Fibroblast of the conjunctiva (primary cell): Measurements from ENCODE around the gene RNF212.
"Not testable (repeated sequence)": the region's sequence is repeated elsewhere in the genome, so short reads cannot be mapped to it uniquely, and the experiment has no call there.

Source experiments
- DNase-seq: peaks from one replicate; pipeline ENCODE4 v3.0.0-alpha.2; 2010; ENCODE audit warnings: low read depth

RNF212 gene

DNA sequence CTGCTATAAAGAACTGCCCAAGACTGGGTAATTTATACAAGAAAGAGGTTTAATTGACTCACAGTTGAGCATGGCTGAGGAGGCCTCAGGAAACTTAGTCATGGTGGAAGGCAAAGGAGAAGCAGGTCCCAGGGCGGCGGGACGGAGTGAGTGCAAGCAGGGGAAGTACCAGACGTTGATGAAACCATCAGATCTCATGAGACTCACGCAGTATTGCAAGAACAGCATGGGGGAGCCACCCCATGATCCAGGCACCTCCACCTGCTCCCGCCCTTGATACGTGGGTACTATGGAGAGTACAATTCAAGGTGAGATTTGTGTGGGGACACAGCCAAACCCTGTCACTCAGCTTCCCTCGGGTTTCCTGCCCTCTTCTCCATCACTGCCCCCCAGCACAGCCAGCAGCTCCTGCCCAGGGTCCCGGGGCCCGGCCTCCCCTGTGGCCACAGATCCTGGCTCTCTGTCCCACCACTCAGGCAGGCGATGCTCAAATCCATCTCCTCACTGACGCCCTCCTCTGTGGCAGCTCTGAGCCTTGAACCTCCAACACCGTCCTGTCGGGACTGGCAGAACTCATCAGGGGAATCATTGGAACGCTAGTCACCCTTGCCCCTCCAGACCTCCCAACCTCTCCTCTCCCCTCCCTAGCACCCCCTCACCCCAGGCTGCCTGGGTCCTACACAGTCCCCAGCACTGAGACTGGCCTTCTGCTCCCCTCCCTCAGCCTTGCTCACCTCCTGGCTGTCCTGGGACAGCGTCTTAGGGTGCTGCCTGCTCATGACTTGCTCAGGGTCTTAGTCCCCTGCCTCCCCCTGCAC, 64.4 kb downstream of the RNF212 start:
- DNase-seq, result no peak

DNA sequence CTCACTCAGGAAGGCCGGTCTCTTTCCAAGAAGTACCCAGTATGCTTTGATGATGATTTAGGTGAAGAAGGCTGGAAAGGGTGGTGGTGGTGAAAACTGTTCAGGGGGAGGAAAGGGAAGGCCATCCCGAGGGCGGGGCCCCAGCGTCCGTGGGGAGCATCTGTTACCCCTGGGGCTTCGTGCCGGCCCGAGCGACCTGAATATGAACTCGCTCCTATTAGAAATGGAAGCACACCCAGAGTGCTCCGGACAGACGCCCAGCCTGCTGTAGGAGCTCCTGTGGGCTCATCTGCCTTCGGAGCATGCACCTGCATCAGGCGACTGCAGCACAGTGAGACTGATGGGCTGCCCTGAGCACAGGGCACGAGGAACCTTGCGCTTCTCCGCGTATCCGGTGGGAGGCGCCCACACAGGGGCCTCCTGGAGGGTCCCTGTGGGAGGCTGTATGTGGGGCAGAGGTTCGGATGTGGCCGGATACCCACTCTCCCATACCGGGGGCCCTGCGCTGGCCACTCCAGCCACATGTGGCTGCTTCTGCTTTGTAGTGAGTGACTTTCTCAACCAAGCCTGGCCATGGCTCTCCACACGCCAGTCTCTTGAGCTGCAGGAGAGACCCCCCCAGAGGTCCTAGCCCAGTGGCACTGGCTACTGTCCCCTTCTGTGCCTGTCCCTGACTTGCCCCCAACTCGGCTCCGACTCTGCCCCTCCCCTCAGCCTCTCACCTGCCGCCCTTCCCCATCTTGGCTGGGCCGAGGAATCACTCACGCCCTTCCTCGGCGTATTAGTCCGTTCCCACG, 65.2 kb downstream of the RNF212 start:
- no peak for DNase-seq

DNA sequence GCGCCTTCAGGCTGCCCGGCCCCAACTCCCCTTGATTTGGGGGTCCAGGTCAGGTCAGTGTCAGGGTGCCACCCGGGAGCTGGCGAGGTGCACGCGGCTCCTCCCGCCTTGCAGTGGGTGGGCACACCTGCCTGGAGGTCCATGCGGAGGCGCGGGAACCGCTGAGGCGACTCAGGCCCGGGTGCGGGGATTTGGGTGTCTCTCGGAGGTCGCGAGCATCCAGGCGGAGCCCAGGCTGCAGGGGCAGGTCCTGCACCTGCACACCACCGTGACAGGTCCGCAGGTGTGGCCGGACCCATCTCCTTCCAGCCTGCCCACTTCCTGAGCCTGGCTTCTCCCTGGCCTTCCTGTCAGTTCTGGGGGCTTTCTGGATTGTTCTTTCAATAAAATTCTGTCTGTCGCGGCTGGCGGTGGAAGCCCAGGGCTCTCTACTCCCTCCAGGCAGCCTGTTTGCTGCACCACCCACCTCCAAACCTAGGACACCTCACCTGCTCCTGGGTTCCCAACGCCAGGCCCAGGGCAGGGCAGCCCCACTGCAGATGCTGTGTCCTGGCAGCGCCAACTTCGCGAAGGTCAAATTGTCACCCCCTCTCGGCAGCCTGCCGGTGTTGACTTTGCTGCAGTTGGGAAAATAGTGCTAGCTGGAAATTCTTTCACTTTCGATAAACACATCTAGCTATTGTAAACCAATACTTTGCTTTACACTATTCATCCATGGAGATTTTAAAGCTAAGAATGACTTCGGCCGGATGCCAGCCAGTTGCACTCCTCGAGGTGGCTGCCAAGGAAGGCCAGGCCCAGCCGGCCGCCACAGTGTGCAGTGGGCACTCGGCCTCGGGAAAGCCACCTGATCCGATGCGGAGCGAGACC, 66.0 kb downstream of the RNF212 start:
- no peak for DNase-seq

DNA sequence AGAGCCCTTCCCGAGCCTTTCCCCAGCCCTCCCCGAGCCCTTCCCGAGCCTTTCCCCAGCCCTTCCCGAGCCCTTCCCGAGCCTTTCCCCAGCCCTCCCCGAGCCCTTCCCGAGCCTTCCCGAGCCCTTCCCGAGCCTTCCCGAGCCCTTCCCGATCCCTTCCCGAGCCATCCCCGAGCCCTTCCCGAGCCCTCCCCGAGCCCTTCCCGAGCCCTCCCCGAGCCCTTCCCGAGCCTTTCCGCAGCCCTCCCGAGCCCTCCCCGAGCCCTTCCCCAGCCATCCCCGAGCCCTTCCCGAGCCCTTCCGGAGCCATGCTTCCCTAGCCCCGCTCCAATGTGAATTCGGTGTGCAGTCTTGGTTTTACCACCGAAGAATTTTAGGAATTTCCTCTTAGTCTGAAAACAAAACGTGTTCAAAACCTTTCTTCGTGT, 66.8 kb downstream of the RNF212 start:
- DNase-seq, result not testable (repeated sequence)

DNA sequence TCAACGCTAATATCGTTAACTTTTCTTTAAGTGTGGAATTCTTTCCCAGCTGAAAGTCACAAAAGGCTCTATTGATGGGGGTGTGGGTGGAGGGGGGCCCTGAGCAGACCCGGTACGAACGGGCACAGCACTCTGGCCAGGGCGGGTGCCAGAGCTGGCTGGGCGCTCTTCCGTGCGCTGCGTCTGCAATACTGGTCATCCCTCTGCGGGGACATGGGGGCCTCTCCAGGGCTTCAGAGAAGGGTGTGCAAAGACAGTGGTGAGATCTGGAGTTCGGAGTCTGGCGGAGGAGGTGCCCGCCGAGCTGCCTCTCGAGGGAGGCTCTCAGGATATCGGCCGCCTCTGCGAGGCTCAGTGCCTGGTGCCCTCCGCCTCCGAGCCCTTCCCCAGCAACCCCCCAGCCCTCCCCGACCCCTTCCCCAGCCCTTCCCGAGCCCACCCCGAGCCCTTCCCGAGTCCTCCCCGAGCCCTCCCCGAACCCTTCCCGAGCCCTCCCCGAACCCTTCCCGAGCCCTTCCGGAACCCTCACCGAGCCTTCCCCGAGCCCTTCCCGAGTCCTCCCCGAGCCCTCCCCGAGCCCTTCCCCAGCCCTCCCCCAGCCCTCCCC, 67.7 kb downstream of the RNF212 start:
- DNase-seq, result no peak

DNA sequence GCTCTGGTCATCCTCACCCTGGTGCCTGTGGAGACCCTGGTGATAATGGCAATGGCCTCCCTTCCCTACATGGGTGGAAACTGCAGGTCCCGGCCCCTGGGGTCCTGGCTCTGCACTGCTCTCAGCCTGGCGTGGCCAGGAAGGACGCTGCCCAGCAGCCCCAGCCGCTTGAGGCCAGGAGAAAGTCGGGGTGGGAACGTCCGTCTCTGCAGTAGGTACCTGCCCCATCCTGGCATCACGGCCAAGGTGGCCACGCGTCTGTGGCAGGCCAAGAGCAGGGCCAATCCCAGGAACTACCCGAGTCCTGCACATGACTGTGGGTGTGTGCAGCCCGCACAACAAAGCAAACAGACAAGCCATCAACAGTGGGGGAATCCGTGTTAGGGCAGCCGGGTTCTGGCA, 68.2 kb downstream of the RNF212 start:
- DNase-seq, result no peak

DNA sequence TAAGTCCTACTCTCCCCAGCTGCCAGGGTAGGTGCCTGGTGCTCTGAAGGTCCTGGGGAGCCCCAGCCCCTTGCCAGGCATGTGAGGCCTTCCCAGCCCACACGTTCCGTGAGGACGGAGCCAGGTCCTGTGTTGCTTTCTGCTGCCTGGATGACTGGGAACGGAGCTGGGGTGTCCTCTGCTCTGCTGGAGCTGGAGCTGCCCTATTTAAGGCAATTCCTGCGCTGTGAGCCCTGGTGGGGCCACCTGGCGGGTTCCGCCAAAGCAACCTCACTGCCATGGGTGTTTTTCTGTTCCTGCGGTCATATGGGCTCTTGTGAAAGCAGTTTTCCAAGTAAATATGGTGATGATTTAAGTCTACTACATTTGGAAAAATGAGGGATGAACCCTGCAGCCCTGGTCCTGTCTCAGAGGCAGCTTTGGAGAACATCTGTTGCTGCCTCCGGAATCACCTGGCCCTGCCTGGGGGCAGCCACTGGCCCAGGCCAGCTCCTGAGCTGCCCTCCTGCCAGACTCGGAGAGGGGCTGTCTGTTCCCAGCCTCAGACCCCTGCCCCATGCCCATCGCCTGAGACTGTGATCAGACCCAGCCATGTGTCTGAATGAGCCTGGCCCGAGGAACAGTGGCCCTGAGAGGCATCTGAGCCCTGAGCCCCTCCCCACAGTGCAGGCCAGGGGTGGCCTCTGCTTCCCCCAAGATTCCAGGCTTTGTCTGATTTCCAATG, 68.7 kb downstream of the RNF212 start:
- no peak for DNase-seq

DNA sequence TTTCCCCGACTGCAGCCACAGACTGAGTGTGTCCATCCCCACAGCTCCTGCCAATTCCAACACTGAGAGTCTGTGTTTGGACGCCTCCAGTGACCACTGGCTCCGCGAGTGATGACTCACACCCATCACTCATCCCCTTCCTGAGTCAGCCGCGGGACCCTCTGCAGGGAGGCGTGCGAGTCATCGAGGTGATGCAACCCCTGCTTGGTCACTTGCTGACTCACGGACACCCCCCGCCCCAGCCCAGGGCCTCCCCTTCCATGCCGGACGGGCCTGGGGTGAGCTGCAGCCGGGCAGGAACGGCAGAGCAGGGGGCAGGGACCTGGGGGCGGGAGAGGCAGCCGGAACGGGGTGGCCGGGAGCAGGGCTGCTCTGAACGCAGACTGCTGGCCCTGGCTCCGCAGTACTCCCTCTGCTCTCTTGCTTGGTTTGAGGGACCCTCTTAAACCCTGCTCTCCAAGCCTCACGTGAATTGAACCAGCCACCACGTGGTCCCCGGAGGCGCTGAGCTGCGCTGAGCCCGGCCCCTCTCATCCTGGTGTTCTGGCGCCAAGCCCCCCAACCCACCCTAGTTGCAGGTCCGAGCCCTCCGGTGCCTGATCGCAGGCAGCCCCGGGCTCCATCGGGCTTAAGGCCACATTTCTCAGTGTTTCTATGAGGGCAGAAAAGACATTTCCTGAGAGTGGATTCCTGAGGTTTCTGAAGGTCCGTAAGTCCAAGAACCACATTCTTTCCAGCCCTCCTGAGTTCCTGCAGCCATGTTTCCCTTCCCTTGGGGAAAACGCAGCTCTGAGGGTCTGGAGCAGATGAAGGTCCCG, 69.5 kb downstream of the RNF212 start:
- DNase-seq, result peak; percentile 99

DNA sequence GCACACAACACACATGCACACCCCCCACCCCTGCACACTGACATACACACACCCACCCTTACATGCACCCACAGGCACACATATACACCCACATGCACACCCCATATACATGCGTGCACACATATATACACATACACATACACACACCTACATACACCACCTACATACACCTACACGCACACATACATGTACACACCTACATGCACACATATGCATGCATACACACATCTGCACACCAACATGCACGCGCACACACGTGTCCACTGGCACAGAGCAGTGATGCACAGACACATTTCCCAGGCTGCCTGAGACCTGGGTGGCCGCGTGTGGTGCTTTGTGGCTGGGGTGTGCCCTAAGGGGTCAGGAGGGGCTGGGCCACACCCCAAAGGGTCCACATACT, 70.2 kb downstream of the RNF212 start:
- no peak for DNase-seq

DNA sequence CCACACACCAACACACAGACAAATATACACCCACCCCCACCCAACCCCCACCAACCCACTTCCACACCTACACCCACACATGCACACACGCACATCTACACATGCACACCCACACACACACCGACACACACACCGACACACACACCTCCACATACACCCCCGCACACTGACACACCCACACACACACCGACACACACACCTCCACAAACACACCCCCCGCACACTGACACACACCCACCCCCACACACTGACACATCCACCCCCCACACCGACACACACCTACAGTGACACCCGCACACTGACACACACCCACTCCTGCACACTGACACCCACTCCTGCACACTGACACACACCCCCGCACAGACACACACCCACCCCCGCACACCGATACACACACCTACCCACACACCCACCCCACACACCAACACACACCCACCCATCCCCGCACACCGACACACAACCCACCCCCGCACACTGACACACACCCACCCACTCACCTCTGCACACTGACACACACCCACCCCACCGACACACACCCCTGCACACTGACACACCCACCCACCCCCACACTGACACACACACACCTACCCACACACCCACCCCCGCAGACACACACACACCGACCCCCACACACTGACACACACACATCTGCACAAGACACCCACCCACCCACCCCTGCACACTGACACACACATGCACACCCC, 70.9 kb downstream of the RNF212 start:
- DNase-seq, result no peak

DNA sequence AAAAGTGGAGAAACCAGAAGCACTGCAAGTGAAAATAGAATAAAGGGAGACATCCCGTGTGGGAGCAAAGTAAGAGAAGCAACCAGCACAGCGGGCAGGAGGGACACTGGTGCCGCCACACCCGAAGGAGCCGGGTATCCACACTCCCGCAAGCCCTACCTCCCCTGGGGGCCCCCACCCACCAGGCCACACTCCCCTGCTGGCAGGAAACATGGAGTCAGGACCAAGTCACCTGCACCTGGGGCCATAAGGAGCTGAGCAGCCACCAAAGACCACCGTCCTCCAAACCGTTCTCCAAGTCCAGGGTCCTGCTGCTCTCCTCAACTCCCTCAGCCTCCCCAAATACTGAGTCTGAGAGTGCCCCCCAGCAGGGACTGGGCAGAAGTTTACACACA, 71.4 kb downstream of the RNF212 start:
- DNase-seq, result no peak

DNA sequence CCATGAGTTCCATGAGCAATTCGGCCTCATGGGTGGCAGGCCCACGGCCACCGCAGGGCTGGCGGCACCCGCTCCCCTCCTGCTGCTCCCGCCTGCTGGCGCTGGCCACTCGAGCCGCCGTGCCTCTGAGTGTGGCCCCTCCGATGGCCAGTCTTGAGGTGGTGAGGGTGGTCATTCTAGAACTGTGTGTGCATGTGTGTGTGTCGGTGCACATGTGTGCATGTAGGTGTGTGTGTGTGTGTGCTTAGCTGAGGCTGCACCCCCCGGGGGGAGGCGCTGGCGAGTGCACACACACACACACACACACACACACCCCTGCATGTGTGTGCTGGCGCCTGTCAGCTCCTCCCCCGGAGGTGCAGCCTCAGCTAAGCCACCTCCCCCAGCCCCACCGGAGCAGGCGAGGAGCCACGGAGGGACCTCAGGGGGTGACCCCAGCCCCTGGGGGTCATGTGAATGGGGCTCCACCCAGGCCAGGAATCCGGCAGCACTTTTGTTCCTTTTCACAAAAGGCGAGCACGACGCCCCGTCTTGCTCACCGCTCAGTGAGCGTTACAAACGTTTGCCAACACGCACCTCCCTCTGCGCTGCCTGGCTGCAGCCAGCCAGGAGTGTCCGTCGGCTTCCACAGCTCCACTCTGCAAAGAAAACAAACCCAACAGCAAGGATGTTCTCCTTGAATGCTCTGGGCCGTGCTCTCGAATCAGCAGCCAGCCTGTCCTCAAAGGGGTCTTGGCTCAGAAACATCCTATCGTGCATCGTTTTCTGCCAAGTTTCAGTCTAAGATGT, 72.0 kb downstream of the RNF212 start:
- DNase-seq, result peak; percentile 72

DNA sequence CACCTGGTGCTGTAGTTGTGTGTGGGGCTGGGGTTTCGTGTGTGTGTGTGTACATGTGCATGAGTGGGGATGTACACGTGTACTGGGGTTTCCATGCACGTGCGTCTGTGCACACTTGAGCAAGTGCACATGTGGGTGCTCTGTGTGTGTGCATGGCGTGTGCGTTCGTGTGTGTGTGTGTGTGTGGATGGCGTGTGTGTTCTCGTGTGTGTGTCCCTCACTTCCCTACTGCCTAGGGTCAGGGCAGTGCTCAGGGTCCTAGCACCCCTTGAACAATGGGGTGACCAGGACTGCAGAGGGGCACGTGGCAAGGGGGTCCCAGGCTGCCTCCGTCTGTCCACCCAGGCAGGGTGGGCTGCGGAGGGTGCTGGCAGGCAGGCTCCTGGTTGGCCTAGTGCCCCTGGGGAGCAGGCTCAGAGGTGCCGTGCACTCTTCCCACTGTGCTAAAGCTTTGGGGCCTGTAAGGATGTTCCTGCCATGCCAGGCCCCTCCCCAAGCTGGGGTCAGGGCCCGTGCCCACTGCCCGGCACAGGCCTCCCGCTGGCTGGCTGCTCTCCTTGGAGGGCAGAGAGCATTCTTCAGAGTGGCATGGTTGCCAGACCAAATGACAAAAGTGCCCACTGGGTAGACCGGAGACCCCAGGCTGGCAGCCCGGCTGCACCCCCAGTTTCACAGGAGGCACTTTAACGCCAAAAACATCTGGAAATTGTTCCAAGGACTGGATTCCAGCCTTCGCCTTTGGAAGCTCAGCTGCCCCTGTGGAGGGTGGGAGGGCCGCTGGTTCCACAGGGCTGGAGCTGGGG, 72.8 kb downstream of the RNF212 start:
- DNase-seq, result no peak

DNA sequence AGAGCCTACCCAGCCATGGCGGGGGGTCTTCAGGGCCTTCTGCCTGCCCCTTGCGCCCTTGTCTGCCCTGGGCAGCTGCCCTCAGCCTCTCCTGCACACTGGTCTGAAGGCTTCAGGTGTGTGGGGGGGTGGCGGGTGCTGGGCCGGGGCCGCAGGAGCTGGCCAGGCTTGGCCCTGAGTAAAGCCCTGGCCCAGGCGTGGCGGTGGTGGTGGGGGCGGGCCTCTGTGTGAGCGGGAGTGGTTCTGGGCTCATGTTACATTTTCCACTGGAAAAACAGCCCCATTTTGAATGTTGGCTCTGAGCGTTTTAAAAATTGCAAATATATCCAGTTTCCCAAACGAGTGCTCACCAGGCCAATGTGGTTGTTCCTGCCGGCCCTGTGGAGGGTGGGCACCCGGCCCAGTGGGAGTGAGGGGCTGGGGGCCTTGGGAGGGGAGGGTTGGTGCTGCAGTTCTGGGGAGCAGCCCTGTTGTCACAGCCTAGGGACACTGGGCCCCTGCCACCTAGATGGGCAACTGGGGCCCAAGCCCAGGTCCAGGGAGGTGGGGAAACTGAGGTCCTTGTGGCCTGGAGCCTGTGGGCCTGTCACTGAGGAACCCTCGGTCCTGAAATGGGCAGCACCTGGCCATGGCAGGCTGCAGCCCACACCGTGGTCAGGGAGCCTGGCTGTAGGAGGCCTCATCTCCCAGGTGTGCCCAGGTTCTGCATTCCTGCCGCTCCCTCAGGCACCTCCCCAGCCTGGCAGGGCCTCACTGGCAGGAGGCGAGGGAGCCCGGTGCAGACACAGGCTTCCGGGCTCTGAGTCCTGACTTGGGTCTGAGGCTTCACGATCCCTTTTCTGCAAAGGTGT, 73.6 kb downstream of the RNF212 start:
- peak; percentile 34 for DNase-seq

DNA sequence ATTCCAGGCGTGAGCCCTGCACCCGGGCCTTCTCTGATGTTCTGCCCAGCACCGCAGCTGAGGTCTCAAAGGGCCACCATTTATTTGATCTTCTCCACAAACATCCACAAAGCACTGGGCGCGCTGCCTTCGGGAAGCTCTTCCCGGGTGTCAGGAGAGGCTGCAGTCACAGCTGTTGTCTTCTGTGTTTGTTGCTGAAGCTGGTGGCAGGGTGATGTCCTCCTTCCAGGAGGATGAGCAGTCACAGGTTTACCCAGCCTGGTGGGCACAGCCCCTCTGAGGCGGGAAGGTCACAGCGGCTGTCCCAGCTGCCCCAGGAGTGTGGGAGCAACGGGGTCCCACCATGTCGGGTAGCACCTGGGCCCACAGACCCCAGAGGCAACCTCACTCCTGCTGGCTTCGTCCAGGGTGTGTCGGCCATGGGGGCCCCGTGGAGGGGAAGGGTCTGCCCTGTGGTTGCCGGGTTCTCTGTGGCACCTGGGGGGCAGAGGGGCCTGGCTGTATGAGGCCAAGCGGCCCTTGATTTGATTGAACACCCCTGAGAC, 74.3 kb downstream of the RNF212 start:
- DNase-seq, result no peak

DNA sequence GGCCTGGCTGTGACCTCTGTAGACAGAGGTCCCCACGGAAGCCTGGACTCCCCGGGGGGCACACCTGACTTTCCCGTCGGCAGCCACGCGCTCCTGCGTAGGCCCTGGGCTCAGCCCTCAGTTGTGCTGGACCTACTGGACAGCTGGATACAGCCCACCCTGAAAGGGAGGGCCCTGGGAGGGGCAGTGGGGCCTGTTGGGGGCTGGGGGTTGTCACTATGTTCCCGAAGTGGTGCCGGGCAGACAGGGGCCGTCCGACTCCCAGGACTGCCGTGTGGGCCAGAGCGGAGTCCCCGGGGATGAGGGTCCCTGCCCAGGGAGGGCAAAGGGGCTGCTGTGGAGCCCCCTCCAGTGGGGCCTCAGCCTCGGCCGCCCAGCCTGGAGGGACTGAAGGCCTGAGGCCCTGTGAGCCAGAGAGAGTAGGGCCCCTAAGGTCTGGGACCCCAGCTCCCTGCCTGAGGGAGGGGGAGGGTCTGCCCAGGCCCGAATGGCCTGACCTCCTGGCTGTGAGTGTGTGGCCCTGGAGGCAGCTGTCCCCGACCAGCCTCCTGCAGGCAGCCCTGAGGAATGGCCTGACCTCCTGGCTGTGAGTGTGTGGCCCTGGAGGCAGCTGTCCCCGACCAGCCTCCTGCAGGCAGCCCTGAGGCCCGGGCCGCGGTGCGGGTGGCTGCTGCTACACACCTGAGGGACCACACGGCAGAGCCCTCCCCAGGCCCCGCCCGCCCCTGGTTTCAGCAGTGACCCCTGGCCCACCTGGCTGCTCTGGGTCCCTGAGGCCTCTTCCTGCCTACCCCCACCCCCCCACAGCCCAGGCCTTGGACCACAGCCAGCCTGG, 76.2 kb downstream of the RNF212 start:
- no peak for DNase-seq
